ENCODE results near the gene PSPH. TPM values are rescaled to one million over a fixed set of nuclear protein-coding genes. Genes with fewer than 3 reads are reported as not detected.
"Not testable (repeated sequence)": the region's sequence is repeated elsewhere in the genome, so short reads cannot be mapped to it uniquely, and the experiment has no call there.

The PSPH gene
- total RNA-seq, 2 donors from 2014 or later, result 8.3 to 25.4 TPM

GRCh38 chr7:56046721-56047445 is 4.4 kb downstream of the PSPH start:
- no peak for ATAC-seq (replicated peaks)
- H3K27ac Mint-ChIP-seq, result peak overlapping the region; percentile 61
- no peak overlapping the region for H3K4me3 Mint-ChIP-seq
- H3K4me1 Mint-ChIP-seq, result peaks cover 7% of the 10 kb centered on the region
- H3K9me3 Mint-ChIP-seq, result no peaks in the 10 kb centered on the region
- H3K36me3 Mint-ChIP-seq (ENCODE audit: low read depth), result peaks cover 24% of the 10 kb centered on the region
- no peaks in the 10 kb centered on the region for H3K27me3 Mint-ChIP-seq

GRCh38 chr7:56045758-56046157 is 5.5 kb downstream of the PSPH start:
- not testable (repeated sequence) for H3K27ac Mint-ChIP-seq; H3K4me3 Mint-ChIP-seq; H3K9me3 Mint-ChIP-seq; ATAC-seq (replicated peaks); H3K27me3 Mint-ChIP-seq; H3K4me1 Mint-ChIP-seq
- H3K36me3 Mint-ChIP-seq (ENCODE audit: low read depth), result peaks cover 18% of the 10 kb centered on the region

GRCh38 chr7:56040730-56041129 is 10.5 kb downstream of the PSPH start:
- H3K36me3 Mint-ChIP-seq (ENCODE audit: low read depth), result peaks cover 18% of the 10 kb centered on the region
- no peak for ATAC-seq (replicated peaks)
- no peak overlapping the region for H3K27ac Mint-ChIP-seq
- H3K4me3 Mint-ChIP-seq, result no peak overlapping the region
- no peaks in the 10 kb centered on the region for H3K9me3 Mint-ChIP-seq
- no peaks in the 10 kb centered on the region for H3K27me3 Mint-ChIP-seq
- H3K4me1 Mint-ChIP-seq, result no peaks in the 10 kb centered on the region

GRCh38 chr7:56033671-56034432 is 17.4 kb downstream of the PSPH start:
- H3K4me3 Mint-ChIP-seq, result peak overlapping the region; percentile 90

GRCh38 chr7:56032578-56032977 is 18.7 kb downstream of the PSPH start:
- H3K36me3 Mint-ChIP-seq (ENCODE audit: low read depth), result peaks cover 24% of the 10 kb centered on the region
- H3K9me3 Mint-ChIP-seq; H3K4me1 Mint-ChIP-seq; H3K4me3 Mint-ChIP-seq; H3K27me3 Mint-ChIP-seq; ATAC-seq (replicated peaks); H3K27ac Mint-ChIP-seq: not testable (repeated sequence)

More at GRCh38 chr7:56033671-56034432, 17.4 kb downstream of the PSPH start:
- H3K36me3 Mint-ChIP-seq (ENCODE audit: low read depth), result peaks cover 19% of the 10 kb centered on the region
- H3K27ac Mint-ChIP-seq, result peak overlapping the region; percentile 65
- no peaks in the 10 kb centered on the region for H3K9me3 Mint-ChIP-seq
- peak; percentile 95 for ATAC-seq (replicated peaks)
- peaks cover 5% of the 10 kb centered on the region for H3K4me1 Mint-ChIP-seq
- H3K27me3 Mint-ChIP-seq, result no peaks in the 10 kb centered on the region

- not testable (repeated sequence) for H3K27me3 Mint-ChIP-seq
- peaks cover 24% of the 10 kb centered on the region for H3K36me3 Mint-ChIP-seq (ENCODE audit: low read depth)
These were observed 19.7 kb downstream of the PSPH start for GRCh38 chr7:56031556-56031955.

GRCh38 chr7:56030340-56030739 is 20.9 kb downstream of the PSPH start:
- Mint-ChIP-seq H3K4me1 (peaks cover 5% of the 10 kb centered on the region), H3K4me3 (no peak overlapping the region), H3K27ac (no peak overlapping the region), H3K9me3 (no peaks in the 10 kb centered on the region), H3K27me3 (no peaks in the 10 kb centered on the region), H3K36me3 (ENCODE audit: low read depth) (peaks cover 24% of the 10 kb centered on the region)
- no peak for ATAC-seq (replicated peaks)

More at GRCh38 chr7:56031556-56031955, 19.7 kb downstream of the PSPH start:
- H3K27ac Mint-ChIP-seq; H3K4me1 Mint-ChIP-seq; H3K9me3 Mint-ChIP-seq; ATAC-seq (replicated peaks); H3K4me3 Mint-ChIP-seq: not testable (repeated sequence)

GRCh38 chr7:56028942-56029630 is 22.2 kb downstream of the PSPH start:
- no peaks in the 10 kb centered on the region for H3K27me3 Mint-ChIP-seq
- peaks cover 24% of the 10 kb centered on the region for H3K36me3 Mint-ChIP-seq (ENCODE audit: low read depth)
- no peak overlapping the region for H3K4me3 Mint-ChIP-seq
- H3K4me1 Mint-ChIP-seq, result peaks cover 5% of the 10 kb centered on the region
- ATAC-seq (replicated peaks), result no peak
- no peak overlapping the region for H3K27ac Mint-ChIP-seq
- H3K9me3 Mint-ChIP-seq, result no peaks in the 10 kb centered on the region

- no peaks in the 10 kb centered on the region for H3K4me1 Mint-ChIP-seq
- no peaks in the 10 kb centered on the region for H3K27me3 Mint-ChIP-seq
- peaks cover 19% of the 10 kb centered on the region for H3K36me3 Mint-ChIP-seq (ENCODE audit: low read depth)
- H3K9me3 Mint-ChIP-seq, result no peaks in the 10 kb centered on the region
- ATAC-seq (replicated peaks), result no peak
- no peak overlapping the region for H3K27ac Mint-ChIP-seq
- H3K4me3 Mint-ChIP-seq, result no peak overlapping the region
These were observed 24.7 kb downstream of the PSPH start for GRCh38 chr7:56026538-56026937.

- ATAC-seq (replicated peaks), result no peak
- no peaks in the 10 kb centered on the region for H3K27me3 Mint-ChIP-seq
- no peaks in the 10 kb centered on the region for H3K4me1 Mint-ChIP-seq
- H3K4me3 Mint-ChIP-seq, result no peak overlapping the region
- H3K36me3 Mint-ChIP-seq (ENCODE audit: low read depth), result peaks cover 22% of the 10 kb centered on the region
- H3K27ac Mint-ChIP-seq, result no peak overlapping the region
- no peaks in the 10 kb centered on the region for H3K9me3 Mint-ChIP-seq
These were observed 27.7 kb downstream of the PSPH start for GRCh38 chr7:56023500-56023899.

- Mint-ChIP-seq H3K36me3 (ENCODE audit: low read depth) (peaks cover 31% of the 10 kb centered on the region), H3K4me3 (no peak overlapping the region)
These were observed 31.7 kb downstream of the PSPH start for GRCh38 chr7:56019501-56019900.

GRCh38 chr7:56017015-56017414 is 34.2 kb downstream of the PSPH start:
- not testable (repeated sequence) for H3K9me3 Mint-ChIP-seq; H3K4me3 Mint-ChIP-seq; H3K27me3 Mint-ChIP-seq; H3K4me1 Mint-ChIP-seq; ATAC-seq (replicated peaks); H3K27ac Mint-ChIP-seq
- H3K36me3 Mint-ChIP-seq (ENCODE audit: low read depth), result peaks cover 49% of the 10 kb centered on the region

More at GRCh38 chr7:56019501-56019900, 31.7 kb downstream of the PSPH start:
- ATAC-seq (replicated peaks), result no peak
- Mint-ChIP-seq H3K4me1 (no peaks in the 10 kb centered on the region), H3K9me3 (no peaks in the 10 kb centered on the region), H3K27ac (no peak overlapping the region), H3K27me3 (no peaks in the 10 kb centered on the region)

- ATAC-seq (replicated peaks), result no peak
- Mint-ChIP-seq H3K4me1 (no peaks in the 10 kb centered on the region), H3K36me3 (ENCODE audit: low read depth) (peaks cover 30% of the 10 kb centered on the region), H3K27me3 (no peaks in the 10 kb centered on the region), H3K4me3 (no peak overlapping the region), H3K27ac (no peak overlapping the region), H3K9me3 (no peaks in the 10 kb centered on the region)
These were observed 41.5 kb downstream of the PSPH start for GRCh38 chr7:56009695-56010094.

GRCh38 chr7:56007891-56008290 is 43.4 kb downstream of the PSPH start:
- H3K4me3 Mint-ChIP-seq, result no peak overlapping the region
- H3K4me1 Mint-ChIP-seq, result no peaks in the 10 kb centered on the region
- H3K9me3 Mint-ChIP-seq, result no peaks in the 10 kb centered on the region
- no peak overlapping the region for H3K27ac Mint-ChIP-seq
- ATAC-seq (replicated peaks), result no peak
- H3K27me3 Mint-ChIP-seq, result no peaks in the 10 kb centered on the region
- peaks cover 16% of the 10 kb centered on the region for H3K36me3 Mint-ChIP-seq (ENCODE audit: low read depth)

Measured in activated T-helper 17 cell treated with anti-CD3 and anti-CD28 coated beads, Interleukin-2, amount 50 U/mL, for 72 hours (primary cell).